GM21528 (cell line): ENCODE results near the gene SLC10A7.

Source experiments
- ATAC-seq: cut with Tn5 transposase; IDR thresholded peaks from one replicate; pipeline ENCODE4 v1.9.1; 2021; ENCODE audit warnings: mild to moderate bottlenecking, moderate library complexity; ENCODE audit not compliant: unreplicated experiment, low FRiP score

Gene SLC10A7

GRCh38 chr4:146273204-146273901 lies 248.4 kb downstream of the SLC10A7 start:
- ATAC-seq = peak; percentile 72

- ATAC-seq = no peak
These were observed 250.3 kb downstream of the SLC10A7 start for GRCh38 chr4:146271466-146271865.

GRCh38 chr4:146269228-146269653 lies 252.5 kb downstream of the SLC10A7 start:
- peak; percentile 62 for ATAC-seq

GRCh38 chr4:146267826-146268225 lies 253.9 kb downstream of the SLC10A7 start:
- no peak for ATAC-seq

GRCh38 chr4:146265950-146266490 lies 255.7 kb downstream of the SLC10A7 start:
- ATAC-seq = no peak

- no peak for ATAC-seq
These were observed 257.9 kb downstream of the SLC10A7 start for GRCh38 chr4:146263793-146264192.

- no peak for ATAC-seq
These were observed 260.7 kb downstream of the SLC10A7 start for GRCh38 chr4:146261041-146261440.

GRCh38 chr4:146260521-146260920 lies 261.2 kb downstream of the SLC10A7 start:
- ATAC-seq = no peak

GRCh38 chr4:146257511-146257910 lies 264.2 kb downstream of the SLC10A7 start:
- no peak for ATAC-seq

GRCh38 chr4:146256328-146256727 lies 265.4 kb downstream of the SLC10A7 start:
- no peak for ATAC-seq

GRCh38 chr4:146255874-146256273 lies 265.9 kb downstream of the SLC10A7 start:
- no peak for ATAC-seq

GRCh38 chr4:146255463-146255862 lies 266.3 kb downstream of the SLC10A7 start:
- no peak for ATAC-seq

GRCh38 chr4:146252969-146253611 lies 268.6 kb downstream of the SLC10A7 start:
- ATAC-seq = no peak

- no peak for ATAC-seq
These were observed 274.4 kb downstream of the SLC10A7 start for GRCh38 chr4:146247356-146247755.

GRCh38 chr4:146246381-146246780 lies 275.4 kb downstream of the SLC10A7 start:
- no peak for ATAC-seq

- no peak for ATAC-seq
These were observed 275.9 kb downstream of the SLC10A7 start for GRCh38 chr4:146245850-146246249.

- ATAC-seq = no peak
These were observed 276.5 kb downstream of the SLC10A7 start for GRCh38 chr4:146245246-146245645.

GRCh38 chr4:146244496-146244895 lies 277.2 kb downstream of the SLC10A7 start:
- no peak for ATAC-seq

- ATAC-seq = no peak
These were observed 277.9 kb downstream of the SLC10A7 start for GRCh38 chr4:146243883-146244277.

- ATAC-seq = peak; percentile 66
These were observed 278.4 kb downstream of the SLC10A7 start for GRCh38 chr4:146243141-146243882.

GRCh38 chr4:146238107-146238506 lies 283.6 kb downstream of the SLC10A7 start:
- ATAC-seq = no peak
